ENCODE results near the gene EIF3K.

GRCh38 chr19:38684862-38685665, 66.1 kb downstream of the EIF3K start:
- TF ChIP-seq POLR2AphosphoS5 (IDR thresholded peaks at IDR 0.05) (no peak), CTCF (IDR thresholded peaks at IDR 0.05) (no peak), POLR2A (IDR thresholded peaks at IDR 0.05) (no peak)

All from transverse colon (tissue), 4 donors.